Myocyte (in vitro differentiated cells): ENCODE data around the gene SLC39A3. TPM values are rescaled to one million over a fixed set of nuclear protein-coding genes. Genes with fewer than 3 reads are reported as not detected.

ENCODE experiments used
- DNase-seq: peaks from one replicate; pipeline ENCODE4 v3.0.0-alpha.2; 2012; ENCODE audit warnings: low read depth
- total RNA-seq: library from RNA; depleted of rRNA; stranded (reverse); fragments of >200 nt; gene quantifications from 2 replicates; pipeline ENCODE4 v1.2.3, GENCODE V29; 2014

SLC39A3 gene
- total RNA-seq, 1 donor from 2014 or later = 35.5 TPM

DNA sequence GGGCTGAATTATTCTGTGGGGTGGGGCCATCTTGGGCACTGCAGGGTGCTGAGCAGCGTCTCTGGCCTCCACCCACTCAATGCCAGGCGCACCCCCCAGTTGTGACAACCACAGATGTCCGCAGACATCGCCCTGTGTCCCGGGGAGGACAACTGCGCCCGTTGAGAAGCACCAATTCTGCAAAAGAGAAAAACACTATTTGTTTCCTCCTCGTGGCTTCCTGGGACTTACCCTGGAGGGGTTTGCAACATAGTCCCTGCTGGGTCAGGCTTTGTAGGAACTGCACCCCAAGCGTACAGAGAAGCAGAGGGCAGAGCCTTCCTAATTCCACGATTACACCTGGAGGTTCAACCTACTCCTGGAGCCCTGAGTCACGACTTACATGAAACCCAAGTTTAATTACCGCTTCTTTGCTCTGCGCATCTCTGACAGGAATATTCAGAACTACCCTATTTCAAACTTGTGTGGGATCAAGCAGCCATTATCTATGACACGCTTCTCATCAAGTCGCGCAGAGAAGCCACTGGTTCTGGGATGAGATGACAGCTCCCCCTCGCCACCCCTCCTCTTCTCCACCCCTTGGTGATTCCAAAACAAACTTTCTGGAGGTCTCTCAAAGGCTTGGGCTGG, 11.1 kb upstream of the SLC39A3 start:
- DNase-seq = no peak

DNA sequence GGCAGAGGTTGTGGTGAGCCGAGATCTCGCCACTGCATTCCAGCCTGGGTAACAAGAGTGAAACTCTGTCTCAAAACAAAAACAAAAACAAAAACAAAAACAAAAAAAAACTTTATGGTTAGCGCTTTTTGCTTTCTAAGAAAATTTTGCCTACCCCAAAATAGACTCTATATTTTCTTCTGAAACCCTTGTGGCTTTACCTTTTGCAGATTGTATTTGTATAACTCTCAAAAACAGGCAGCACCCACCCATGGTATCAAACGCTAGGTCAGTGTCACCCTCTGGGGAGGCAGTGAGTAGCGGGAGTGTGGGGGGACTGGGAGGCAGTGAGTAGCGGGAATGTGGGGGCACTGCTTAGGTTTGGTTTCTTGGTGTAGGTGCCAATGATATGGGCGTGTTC, 7.5 kb upstream of the SLC39A3 start:
- DNase-seq = no peak

DNA sequence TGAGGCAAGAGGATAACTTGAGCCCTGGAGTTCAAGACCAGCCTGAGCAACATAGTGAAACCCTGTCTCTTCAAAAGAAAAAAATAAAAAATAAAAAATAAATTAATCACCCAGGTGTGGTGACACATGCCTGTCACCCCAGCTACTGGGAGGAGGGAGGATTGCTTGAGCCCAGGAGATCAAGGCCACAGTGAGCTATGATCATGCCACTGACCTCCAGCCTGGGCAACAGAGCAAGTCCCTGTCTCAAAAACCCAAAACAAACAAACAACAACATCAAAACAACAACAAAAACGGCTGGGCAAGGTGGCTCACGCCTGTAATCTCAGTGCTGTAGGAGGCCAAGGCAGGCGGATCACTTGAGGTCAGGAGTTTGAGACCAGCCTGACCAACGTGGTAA, 4.3 kb upstream of the SLC39A3 start:
- DNase-seq = no peak

DNA sequence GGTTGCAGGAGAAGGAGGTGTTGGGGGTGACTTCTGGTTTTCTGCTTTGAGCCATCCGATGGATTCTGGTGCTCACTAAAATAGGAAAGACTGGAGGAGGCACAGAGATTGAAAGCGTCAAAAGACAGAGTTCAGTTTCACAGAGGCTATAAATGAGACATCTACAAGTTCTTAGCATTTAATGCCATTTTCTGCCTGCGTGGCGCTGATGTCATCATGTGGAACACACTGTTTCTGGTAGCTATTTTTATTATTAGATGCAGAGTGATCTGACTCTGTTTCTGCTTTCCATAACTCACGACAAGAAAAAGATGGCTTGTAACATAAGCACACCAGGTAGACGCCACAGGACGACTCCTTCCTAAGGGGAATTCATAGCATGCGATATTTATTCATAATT, 3.3 kb upstream of the SLC39A3 start:
- no peak for DNase-seq

DNA sequence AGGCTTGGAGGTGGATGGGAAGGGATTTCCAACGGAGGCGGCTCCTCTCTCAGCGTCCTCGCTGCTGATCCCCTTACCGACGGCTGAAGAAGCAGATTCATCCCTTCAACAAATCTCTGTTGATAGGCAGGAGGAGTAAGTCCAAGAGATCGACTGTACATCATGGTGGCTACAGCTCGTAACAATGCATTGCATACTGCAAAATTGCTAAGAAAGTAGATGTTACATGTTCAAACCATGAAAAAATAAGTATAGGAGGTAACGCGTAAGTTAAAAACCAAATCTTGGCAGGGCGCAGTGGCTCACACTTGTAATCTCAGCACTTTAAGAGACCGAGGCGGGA, 468 bp upstream of the SLC39A3 start:
- DNase-seq = no peak

DNA sequence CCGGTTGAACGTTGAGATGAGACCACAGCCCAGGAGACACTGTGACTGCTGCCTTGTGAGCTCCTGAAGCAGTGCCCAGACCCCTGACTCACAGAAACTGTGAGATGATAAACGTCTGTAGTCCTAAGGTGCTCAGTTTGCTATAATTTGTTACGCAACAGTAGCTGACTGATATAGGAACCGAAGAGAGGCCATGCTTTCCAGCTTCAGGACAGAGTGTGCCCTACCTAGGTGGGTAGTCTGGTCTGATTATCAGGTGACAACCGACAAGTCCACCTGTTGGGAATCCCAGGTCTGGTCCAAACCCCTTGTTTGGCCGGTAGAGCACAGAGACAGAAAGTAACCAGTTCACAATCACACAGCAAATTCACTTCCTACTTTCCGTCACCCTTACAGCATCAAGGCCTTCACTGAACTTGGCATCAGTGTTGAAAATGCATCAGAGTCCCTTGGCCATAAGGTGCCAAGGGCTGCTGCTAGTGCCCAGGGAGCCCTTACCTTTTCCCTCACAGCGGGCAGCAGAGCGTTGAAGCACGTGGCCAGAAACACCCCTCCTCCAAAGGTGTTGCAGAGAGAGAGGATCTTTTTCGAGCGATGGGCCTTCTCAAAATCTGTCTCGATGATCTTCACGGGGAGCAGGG, 3.1 kb downstream of the SLC39A3 start:
- no peak for DNase-seq

DNA sequence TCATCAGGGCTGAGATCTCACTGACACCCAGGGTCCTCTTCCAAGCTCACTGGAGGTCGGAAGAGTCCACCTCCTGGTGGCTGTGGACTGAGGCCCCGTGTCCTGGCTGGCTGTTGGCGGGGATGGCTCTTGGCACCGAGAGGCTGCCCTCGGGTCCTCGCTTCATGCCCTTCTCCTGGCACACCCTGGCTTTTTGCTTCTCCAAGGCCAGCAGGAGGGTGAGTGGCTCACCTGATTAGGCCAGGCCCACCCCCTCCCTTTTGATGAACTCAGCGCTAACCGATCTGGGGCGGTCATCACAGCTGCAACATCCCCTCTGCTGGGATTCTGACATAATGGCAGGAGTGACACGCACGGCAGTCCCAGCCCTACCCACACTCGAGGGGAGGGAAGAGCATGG, 4.4 kb downstream of the SLC39A3 start:
- DNase-seq = no peak

DNA sequence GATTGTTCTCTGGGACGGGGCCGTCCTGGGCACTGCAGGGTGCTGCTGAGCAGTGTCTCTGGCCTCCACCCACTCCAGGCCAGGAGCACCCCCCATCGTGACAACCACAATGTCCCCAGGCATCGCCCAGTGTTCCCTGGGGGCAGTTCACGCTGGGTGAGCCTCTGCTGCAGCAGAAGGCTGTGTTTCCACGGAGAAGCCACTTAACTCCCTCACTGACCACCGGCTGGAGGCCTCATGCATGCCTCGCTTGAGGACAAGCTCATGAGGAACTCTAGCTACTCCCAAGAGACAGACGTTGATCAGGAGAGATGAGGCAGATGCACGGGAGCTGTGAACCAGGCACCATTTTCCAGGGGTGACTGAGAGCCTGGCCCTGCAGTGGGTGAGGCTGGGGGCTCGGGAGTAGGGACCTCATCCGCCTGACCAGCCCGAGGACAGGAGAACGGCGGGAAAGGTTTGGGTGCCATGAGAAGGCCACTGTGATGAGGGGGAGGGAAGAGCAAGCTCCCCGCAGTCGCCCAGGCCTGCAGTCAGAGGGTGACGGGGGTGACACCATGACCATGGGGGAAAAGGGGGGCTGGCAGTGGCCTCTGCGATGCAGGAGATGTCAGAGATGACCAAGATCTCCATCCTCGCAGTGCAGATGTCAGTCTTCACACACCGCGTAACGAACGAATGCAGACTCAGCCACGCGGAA, 5.1 kb downstream of the SLC39A3 start:
- DNase-seq = no peak

DNA sequence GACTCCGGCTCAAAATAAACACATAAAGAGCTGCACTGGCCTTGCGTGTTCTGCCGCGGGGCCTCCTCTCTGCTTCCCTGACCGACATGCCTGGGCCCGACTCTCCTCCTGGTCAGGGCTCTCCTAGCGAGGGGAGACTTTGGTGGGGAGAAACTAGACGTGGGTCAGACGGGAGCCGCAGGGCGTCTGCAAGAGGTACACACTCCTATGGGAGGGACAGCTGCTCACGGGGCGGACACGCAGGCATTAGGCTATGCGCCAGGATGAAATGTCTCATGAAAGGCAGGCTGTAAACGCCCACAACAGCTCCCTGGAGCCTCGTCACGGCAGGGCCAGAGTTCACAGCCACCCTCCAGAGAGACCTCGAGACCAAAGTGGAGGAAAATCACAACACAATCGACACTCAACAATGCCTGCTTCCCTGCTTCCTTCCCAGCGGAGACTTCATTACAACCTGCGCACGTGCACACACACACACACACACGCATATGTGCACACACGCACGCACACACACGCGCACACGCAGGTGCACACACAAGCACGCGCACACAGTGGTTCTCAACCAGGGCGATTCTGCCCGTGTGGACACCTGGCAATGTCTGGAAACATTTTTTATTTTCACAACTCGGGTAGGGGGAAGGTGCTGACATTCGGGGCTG, 5.8 kb downstream of the SLC39A3 start:
- DNase-seq = no peak

DNA sequence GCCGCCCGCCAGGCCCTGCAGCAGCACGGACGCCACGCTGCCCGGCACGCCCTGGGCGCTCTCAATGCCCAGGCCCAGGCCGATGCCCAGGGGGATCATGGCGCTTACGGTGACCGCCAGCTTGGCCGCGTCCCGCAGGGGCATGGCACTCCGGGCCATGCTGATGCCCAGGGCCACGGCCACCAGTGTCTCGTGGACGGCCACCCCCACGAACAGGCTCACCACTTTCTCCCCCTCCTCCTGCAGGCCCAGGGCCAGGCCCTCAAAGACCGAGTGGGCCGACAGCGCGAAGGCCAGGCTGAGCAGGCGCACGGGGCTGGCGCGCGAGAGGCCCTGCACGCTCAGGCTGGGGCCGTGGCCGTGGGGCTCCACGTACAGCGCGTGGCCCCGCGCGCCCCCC, 6.9 kb downstream of the SLC39A3 start:
- no peak for DNase-seq

DNA sequence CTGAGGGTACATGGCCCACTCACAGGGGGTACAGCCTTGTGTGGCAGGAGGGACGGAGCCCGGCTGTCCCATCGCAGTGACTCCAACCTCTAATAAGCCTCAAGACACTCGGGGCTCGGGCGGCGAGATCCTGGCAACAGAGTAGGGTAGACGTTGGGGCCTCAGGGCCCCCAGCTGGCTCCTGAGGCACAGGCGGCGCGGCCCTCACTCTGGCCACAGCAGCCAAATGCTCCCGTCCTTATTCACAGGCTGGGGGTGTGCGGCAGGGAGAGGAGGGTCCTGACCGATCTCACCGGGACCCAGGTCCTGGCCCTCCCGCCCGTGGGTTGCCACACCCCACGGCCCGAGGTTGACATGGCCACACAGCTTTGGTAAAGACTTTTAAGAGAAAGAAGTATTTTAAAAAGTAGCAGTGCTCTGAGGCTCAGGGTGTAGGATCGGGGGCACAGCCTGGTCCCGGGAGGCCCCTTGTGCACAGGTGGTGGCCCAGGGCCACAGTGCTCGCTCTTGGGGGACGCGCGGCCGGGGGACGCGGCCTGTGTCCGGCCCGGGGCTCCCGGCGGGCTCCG, 7.6 kb downstream of the SLC39A3 start:
- DNase-seq = no peak

DNA sequence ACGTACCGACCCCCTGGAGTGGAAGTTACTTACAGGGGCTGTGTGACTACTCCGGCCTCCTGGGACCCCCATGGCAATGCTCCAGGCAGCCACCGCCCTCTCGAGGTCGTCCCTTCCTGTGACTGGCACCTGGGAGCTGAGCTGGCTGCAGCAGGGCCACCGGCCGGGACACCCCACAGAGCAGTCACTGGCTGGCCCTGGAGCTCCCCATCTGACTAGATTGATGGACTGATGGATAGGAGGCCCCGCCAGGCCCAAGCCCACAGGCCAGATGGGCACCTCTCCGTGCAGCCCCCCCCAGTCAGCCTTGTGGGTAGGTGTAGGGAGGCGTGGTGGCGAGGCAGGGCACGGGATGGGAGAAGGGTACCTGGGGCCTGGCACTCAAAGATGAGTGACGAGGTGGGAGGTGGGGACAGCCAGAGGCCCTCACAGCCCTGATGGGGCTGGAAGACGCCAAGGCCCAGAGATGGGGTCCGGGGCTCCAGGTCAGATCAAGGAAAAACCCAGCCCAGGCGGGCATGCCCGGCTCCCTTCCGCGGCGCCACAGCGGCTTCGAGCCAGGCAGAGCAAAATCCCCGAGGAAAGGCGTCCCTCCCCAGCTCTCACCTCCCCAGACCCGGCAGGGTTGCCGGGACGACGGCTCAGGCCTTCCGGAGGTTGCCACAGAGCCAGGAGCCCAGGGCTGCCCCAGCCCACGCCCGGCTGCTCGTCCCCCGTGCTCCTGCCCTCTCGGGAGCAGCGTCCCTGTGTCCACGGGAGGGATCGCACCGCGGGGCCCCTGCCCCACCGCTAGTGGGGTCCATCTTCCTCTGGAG, 8.4 kb downstream of the SLC39A3 start:
- no peak for DNase-seq

DNA sequence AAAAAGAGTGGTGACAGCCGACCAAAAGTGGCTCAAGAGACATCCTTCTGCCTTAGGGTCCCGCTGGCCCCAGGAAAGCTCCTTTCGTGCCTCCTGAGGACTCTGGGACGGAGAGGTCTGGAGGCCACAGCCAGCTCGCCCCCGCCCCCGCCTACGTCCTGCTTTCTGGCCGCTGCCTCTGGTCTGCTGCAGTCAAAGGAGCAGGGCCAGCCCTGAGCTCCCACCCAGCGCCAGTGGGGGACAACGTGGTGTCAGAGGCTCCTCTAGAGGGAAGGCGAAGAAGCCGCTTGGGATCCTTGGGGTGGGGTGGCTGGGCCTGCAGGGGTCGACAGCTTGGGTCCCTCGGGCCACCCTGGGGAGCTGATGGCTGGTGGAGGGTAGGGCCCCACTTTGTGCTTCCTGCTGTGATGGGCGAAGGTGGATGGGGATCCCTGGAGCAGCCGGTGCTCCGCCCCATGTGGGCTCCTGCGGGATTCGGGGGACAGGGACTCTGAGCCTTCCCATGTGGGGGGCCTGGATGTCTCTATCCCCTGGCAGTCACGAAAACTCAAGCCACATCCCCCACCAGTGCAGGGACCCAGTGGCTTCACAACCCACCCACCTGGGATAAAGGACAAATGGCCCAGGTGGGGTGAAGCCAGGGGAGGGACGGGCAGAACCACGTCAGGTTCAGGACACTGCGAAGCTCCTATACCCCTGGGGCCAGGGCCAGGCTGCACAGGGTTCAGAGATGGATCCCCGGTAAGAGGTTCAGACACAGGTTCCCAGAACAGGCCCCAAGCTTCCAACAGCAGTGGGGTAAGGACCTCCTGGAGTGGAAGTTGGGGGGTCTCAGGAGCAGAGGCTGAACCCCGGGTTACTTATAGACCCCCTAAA, 9.6 kb downstream of the SLC39A3 start:
- DNase-seq = no peak

DNA sequence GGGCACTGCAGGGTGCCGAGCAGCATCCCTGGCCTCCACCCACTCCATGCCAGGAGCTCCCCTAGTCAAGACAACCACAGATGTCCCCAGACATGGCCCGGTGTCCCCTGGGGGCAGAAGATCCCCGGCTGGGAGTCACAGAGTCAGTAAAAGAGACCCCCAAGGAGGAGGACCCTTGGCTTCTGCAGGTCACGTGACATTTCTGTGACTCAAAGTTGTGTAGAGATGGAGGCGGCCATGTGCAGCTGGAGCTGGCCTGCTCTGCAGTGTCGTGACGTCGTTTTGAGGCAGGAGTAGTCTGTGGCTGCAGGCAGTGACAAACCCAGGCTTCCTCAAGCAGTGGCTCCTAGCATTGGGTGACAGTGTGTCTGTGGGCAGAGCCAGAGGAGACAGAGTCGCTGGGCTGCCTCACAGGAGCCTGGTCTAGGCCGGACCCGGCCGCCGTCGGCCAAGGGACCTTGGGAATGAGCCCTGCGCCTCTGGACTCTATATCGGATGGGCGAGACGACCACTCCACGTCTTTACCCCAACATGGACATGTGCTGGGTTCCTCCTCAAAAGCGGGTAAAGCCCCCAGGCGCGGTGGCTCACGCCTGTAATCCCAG, 10.9 kb downstream of the SLC39A3 start:
- DNase-seq = no peak

DNA sequence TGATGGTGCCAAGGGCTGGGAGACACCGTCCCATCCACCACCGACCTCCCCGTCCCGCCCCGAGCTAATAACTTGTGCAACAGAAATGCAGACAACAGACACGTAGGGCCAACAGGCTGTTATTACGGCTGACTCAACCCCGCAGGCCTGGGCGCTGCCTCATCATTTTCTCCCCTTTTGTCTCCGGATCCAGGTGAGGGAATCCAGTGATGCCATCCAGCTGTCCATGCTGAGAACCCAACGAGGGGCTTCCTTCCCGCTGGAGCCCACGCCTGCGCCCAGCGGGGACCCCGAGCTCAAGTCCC, 12.2 kb downstream of the SLC39A3 start:
- DNase-seq = no peak

DNA sequence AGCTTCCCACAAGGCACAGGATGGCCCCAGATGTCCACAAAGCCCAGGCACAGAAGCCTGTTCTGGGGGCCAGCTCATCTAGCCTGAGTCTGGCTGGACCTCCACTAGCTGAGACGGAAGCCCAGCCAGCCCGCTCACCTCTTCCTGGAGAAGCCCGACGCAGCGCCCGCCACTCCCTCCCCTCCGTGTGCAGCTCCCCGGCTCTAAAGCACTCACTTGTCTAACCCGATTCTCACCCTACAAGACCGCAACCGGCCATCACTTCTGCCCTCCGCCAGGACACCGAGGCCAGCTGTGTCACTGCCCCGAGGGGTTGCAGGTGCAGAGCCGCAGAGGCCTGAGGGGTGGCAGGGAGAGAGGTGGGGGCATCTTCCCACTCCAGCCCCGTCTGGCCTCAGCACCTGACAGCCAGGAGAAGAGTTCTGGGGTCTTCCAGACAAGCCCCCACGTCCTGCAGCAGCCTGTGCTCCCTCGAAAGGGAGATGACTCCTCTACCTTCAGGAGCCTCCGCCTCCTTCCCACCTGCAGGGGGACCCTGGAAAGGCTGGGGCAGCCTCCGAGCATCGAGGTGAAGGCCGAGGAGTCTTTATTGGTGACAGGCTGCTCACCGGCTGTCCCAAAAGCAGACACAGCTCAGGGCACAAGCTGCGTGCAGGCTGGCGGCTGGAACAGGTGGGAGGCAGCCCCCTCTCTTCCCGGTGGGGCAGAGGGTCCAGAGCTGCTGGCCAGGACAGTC, 12.7 kb downstream of the SLC39A3 start:
- peak; percentile 53 for DNase-seq

DNA sequence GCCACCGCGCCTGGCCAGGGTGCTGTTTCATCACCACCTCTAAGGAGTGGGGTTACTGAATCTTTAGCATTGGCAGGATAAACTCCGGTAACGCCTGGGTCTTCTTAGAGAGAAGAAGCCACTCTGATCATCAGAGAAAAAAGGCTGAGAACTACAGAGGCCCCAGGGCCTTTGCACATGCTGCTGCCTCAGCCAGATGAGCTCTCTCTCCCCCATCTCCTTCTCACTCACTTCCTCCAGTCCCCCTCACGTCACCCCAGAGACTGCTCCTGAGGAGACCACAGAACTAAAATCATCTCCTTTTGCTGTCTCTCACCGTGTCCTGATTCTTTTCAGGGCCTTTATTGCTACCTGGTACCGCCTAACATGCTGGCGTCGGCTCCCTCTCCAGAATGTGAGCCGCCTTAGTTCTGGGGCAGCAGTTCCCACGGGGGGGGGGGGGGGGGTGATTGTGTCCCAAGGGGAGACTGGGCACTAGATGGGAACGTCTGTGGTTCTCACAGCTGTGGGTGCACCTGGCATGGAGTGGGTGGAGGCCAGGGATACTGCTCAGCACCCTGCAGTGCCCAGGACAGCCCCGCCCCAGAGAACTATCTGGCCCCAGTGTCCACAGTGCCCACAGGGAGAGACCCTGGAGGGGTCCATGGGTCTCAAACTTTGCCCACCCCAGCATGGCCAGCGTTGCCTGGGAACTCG, 13.5 kb downstream of the SLC39A3 start:
- DNase-seq = peak; percentile 87

DNA sequence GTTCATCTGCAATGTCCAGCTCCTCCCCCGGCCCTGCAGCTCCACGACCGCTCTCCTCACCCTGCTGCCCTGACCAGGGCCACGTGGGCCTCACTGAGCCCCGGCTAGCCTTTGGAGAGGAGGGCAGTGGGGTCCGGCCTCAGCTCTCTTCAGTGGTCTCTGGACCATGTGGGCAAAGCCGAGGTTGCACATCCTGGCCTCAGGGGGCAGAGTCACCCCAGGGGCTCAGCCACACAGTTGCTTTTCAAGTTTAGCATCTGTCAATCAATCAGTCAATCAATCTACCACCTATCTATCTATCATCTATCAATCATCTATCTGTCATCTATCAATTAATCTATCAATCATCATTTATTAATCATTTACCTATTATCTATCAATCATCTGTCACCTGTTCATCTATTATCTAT, 15.7 kb downstream of the SLC39A3 start:
- DNase-seq = no peak

DNA sequence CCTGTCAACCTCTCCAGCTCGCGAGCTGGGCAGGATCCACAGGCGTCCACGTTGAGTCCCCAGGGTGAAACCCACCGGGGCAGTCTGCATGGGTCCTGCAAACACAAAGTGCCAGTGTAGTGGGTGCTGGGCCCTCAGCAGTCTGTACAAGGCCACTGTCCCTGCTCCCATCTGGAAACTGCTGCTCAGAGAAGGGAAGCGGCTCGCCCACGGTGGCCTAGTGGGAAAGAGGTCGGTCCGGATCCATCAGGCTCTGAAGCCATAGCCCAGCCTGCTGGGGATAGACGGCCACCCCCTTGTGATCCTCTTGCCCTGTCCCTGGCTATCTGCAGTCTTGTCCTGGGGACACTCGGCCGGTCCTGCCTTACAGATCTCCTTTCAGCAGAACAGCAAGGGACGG, 16.1 kb downstream of the SLC39A3 start:
- no peak for DNase-seq
